HG03442 (cell line): ENCODE data around the gene IRF4.
"Not testable (repeated sequence)": the region's sequence is repeated elsewhere in the genome, so short reads cannot be mapped to it uniquely, and the experiment has no call there.

Source experiments
- ATAC-seq: cut with Tn5 transposase; IDR thresholded peaks from one replicate; pipeline ENCODE4 v1.9.1; 2021; ENCODE audit warnings: mild to moderate bottlenecking, moderate library complexity; ENCODE audit not compliant: unreplicated experiment

Gene IRF4

DNA sequence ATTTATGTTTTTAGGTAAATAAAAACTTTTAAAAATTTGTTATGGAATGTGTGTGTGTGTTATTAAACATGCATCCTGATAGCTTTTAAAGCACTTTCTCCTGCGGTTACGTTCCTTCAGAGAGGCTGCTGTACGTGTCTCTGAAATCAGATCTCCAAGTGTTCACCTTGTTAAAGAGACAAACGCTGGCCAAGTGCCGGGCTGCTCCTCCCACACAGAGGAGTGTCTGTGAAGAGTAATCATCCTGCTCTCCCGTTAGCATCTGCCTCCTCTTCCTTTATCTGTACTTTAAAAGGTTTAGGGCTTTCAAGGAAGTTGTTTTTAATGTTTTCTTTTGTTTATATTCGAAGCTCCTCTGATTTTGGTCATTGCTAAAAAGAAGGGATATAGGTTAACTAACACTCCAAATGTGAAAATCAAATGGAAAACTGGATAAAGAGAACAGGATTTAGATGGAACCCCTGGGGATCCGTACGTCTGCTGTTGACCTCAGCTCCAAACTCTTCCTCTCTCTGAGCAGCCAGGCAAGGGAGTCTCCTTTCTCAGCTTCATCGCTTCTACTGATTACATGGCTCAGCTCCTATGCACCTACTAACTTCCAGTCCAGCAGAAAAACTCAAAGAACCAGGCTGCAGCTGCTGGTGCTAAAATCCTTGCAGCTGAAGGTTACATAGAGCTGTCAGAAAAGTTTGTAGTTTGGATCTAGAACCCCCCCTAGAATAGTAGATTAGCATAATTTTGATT lies 20.0 kb downstream of the IRF4 start:
- ATAC-seq: no peak

DNA sequence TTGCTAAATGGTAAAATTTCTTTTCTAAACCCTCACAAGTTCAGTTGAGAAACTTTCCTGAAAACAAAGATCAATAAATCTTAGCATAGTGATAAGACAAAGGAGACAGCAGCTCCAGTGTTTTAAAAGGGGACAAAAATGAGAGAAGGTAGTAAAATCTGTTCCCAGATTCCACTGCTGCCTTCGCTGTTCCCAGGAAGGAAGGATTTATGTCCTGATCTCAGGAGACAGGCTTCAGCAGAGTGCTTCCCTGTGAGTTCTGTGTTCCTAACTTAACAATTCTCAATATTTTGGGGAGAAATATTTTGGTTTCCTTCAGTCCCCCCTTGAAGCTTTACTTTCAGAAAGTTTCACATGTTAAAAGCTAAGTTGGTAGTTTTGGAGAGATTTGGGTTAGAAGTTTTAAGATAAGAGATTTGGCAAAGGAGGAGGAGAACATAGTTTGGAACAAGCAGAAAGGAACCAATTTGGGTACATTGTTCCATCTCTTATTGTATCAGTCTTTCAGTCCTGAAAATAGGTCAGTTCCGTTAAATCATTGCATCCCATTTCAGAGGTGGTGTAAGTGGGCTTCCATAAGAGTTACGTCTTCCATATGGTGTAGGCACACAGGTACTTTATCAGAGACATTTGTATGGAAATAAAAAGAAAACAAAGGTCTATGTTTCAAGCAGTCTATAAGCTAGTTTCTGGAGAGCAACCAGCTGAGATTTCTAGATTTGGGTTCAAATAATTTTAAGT lies 20.8 kb downstream of the IRF4 start:
- no peak for ATAC-seq

DNA sequence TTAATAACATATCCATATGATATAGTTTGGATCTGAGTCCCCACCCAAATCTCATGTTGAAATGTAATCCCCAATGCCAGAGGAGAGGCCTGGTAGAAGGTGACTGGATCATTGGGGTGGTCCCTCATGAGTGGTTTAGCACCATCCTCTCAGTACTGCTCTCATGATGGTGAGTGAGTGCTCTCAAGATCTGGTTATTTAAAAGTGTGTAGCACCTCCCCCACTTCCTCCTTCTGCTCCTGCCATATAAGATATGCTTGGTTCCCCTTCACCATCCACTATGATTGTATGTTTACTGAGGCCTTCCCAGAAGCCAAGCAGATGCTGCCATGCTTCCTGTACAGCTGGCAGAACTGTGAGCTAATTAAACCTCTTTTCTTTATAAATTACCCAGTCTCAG lies 22.9 kb downstream of the IRF4 start:
- ATAC-seq: no peak

DNA sequence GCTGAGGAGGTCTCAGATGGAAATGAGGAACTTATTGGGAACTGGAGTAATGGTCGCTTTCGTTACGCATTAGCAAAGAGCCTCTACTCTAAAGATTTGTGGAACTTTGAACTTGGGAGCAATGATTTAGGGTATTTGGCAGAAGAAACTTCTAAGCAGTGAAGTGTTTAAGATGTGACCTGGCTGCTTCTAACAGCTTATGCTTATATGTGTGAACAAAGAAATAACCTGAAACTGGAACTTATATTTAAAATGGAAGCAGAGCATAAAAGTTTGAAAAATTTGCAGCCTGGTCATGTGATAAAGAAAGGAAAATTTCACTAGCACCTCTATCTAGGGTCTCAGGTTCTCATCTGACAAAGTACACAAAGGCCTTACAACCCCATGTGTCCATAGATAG lies 23.5 kb downstream of the IRF4 start:
- no peak for ATAC-seq

DNA sequence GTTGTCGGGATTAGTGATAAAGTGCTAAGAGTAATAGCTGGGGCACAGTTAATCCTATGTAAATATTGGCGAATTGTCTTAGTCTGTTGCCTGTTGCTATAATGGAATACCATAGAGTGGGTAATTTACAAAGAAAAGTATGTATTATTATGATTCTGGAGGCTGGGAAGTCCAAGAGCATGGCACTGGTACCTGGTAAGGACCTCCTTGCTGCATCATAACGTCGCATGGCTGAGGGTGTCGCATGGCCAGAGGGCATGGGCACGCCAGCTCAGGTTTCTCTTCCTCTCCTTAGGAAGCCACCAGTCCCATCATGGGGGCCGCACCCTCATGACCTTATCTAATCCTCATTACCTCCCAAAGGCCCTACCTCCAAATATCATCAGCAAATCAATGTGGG lies 29.7 kb downstream of the IRF4 start:
- ATAC-seq: no peak

DNA sequence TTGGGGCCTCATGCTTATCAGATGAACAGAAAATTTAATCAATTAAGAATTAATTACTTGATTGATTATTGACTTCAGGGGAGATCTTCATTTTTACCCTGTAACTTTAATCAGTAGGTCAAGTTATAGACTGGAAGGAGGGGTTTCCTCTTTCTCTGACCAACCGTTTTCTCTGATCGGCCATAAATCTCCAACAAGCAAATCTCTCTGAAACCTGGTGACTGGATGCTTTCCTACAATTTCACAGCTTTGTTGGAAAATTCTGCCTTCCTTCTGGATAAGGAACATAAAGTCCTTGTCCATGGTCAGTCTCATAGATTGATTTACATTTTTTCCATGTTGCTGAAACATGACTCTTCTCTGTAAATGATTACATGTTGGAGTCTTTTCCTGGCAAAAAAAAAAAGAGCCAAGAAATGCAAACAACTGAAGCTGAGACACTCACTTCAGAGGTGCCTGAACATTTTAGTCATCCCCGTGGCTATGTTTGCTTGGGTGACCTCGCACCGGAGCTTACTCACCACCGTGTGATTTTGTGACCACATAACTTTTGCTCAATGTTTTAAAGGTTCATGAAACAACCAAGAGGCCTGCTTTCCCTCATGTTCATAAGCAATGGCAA lies 31.0 kb downstream of the IRF4 start:
- ATAC-seq: peak; percentile 71

DNA sequence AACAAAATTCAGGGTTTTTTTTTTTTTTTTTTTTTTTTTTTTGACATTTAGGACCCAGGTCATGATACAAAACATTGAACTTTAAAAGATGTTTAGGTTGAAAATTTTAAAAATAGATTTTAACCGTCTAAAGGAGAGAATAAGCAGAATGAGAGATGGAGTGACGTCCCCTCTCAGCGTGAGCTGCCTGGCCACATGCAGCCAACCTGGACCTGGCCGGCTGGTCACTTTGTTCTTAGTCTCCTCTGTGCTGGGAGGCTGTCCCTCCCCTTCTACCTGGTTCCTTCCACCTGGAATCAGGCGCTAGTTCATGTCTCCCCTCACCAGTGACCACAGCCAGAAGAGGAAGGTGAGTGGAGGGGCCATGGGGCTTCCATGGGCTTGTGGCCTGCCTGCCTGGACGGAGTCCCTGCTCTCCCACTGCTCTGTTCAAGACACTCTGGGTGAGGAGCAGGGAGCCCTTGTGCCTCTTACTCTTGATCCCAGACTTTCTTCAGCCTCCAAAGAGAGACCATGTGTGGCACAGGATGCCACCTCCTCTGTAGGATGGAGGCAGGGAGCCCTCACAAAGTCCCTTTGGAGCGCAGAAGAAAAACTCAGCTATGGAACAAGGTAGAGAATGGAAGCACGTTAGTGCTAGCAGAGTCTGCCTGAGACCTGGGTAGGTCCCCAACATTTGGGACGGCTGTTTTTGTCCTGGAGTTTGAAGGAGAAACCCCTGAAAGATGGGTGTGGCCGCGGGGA lies 31.7 kb downstream of the IRF4 start:
- no peak for ATAC-seq

DNA sequence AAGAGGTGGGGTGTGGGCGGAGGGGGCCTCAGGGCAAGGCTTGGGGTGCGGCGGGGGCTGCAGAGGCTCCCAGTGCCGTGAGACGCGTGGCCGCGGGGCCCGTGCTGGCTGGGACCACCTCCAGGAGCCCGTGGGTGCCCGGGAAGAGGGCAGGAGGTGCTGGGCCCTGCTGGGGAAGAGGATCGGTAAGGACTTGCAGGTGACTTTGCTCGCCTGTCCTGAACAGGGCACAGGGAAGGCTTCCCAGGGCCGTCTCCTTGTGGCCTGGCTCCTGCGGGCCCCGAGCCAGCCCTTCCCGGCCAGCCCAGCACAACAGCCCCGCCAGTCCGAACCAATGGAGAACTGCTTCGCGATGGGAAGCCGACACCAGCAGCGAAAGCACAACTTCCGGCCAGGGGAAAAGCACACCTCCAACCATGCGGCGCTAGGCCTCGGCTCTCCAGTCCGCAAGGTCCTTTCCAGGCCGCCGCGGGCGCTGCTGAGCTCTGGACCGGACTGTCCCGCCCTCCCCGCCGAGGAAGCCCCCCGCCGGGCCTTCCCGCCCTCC lies 32.3 kb downstream of the IRF4 start:
- no peak for ATAC-seq

DNA sequence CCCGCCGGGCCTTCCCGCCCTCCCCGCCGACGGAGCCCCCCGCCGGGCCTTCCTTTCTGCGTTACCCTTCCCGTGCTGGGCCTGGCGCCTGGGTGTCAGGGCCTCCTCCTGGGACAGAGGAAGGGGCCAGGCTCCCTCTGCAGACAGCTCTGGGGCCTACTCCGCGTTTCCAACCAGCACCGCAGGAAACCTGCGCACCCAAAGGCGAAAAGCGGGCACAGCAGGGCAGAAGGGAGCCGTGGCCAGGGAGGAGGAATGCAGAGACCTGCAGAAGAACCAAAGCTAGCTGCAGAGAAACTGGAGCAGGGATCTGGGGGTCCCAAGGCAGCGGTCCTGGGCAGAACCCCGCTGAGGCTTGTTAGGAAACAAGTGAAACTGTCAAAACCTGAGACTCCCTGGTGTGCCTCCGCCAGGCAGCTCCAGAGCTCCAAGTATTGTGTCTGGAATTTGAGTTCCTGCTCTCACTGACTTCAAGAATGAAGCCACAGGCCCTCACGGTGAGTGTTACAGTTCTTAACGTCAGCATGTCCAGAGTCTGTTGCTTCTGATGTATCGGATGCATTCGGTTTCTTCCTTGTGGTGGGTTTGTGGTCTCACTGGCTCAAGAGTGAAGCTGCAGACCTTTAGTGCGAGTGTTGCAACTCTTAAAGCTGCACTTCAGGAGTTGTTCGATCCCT lies 33.3 kb downstream of the IRF4 start:
- ATAC-seq: no peak

DNA sequence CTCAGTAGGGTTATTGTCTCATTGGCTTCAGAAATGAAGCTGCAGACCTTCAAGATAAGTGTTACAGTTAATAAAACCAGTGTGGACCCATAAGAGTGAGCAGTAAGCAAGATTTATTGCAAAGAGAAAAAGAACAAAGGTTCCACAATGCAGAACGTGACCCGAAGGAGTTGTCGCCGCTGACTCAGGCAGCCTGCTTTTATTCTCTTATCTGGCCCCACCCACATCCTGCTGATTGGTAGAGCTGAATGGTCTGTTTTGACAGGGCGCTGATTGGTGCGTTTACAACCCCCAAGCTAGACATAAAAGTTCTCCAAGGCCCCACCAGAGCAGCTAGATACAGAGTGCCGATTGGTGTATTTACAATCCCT lies 33.9 kb downstream of the IRF4 start:
- ATAC-seq: not testable (repeated sequence)

DNA sequence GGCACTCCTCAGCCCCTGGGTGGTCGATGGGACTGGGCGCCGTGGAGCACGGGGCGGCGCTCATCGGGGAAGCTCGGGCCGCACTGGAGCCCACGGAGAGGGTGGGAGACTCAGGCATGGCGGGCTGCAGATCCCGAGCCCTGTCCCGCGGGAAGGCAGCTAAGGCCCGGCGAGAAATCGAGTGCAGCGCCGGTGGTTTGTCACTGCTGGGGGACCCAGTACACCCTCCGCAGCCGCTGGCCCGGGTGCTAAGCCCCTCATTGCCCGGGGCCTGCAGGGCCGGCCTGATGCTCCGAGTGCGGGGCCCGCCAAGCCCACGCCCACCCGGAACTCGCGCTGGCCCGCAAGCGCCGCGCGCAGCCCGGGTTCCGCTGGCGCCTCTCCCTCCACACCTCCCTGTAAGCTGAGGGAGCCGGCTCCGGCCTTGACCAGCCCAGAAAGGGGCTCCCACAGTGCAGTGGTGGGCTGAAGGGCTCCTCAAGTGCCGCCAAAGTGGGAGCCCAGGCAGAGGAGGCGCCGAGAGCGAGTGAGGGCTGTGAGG lies 34.7 kb downstream of the IRF4 start:
- not testable (repeated sequence) for ATAC-seq

DNA sequence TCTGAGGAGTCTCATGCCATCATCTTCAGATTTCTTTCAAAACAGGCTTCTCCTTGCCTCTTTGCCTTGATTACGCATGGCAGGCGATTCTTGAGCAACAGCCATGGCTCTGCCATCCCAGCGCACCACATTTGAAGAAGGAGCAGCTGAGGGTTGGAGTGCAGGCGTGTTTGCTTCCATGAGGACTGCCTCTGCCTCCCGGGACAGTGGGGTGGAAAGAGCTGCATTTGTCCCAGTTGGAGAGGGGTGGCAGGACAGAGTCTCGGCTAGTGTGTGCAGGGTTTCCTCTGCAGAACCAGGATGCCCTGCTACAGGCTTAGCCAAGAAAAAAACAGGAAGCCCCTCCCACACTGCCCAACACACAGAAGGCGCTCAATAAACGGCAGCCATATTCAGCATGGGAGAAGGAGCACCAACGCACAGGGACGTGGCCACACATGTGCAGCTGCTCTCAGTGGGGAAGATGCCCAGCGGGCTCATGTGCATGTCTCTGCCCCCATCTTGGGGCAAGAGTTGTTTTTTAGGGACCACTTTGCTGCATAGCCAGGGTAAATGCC lies 36.6 kb downstream of the IRF4 start:
- ATAC-seq: no peak

DNA sequence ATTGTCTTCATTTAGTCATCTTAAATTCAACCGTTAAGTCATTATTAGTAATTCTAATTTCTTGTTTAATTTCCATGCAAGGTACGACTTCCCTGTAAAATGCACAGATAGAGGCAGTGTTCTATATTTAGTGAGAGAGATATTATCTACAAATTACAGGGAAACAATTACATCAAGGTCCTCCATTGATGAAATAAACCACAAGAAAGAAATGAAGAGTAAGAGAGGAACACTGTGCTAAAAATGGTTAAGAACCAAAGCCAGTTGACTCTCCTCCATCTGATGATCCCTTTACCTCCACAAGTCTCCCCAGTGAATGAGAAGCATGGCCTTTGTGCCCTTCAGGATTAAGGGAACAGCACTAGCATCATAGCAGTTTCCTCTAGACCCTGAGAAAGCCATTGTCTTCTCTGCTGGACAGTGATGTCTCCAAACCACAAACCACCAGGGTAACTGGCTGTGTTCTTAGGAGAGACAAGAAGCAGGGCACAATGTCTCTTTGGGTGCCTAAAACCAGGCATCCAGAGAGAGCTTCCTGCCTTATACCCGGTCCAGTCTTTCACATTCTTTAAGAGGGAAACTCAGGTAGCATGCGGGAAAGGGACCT lies 38.1 kb downstream of the IRF4 start:
- ATAC-seq: no peak

DNA sequence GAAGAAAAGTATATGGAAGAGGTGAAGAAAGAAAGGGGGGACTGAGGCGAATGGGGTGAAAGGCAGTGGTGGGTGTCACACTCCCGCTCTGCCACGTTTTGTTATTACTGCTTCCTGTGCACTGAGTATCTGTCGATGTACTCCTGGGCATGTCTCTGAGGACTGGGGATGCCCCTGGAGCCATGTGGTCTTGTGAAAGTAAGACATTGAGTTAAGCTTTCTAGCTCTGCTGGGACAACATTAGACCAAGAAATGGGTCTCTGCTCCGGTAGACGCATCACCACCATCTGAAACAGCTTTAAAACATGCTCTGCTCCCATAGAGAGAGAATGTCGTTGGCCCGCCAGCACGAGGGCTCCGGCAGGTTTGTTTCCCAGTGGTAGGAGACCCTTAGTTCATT lies 40.0 kb downstream of the IRF4 start:
- peak; percentile 59 for ATAC-seq

DNA sequence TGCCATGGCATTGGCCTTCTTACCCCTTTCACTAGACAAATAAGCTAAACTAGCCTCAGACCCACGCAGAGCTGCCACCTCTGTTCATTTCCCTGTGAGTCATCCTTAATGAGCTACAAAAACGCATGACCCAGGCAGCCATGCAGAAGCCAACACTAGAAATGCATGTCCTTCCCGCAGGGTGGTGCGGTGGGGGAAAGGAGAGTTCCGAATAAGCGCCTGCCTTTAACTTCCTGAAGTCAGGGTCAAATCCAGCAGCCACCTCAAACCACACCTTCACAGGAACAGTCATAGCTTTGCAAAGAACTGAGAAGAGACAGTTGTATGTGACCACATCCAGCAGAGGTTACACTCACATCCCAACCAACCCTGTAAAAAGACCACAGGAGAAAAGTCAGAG lies 40.4 kb downstream of the IRF4 start:
- peak; percentile 28 for ATAC-seq

DNA sequence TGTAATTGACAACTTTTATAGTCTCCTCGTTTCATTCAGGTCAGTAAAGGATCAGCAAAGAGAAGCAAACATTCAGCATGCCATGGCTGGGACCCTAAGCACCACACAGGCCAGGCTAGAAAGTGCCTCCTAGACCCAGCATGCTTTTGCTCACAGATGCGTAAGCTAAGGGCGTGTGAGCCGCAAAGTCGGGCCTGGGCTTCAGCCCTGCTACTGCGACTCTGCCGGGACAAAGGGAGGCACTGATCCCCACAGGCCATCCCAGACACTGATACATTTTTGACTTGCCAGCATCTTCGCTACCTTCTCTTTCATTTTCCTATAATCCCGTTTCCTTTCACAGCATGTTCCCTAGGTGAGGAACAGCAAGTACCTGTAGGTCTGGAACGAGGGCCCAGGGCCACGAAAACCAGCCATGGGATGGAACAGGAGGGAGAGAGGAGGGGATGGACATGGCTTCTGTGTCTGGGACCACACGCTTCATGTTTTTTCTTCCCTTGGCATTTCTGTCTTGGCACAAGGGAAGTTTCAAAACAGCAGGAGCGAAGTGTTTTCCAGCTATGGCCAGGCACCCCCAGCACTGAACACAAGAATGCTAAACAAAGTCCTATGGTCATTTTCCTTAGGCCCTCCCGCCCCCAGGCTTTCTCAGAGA lies 42.6 kb downstream of the IRF4 start:
- no peak for ATAC-seq

DNA sequence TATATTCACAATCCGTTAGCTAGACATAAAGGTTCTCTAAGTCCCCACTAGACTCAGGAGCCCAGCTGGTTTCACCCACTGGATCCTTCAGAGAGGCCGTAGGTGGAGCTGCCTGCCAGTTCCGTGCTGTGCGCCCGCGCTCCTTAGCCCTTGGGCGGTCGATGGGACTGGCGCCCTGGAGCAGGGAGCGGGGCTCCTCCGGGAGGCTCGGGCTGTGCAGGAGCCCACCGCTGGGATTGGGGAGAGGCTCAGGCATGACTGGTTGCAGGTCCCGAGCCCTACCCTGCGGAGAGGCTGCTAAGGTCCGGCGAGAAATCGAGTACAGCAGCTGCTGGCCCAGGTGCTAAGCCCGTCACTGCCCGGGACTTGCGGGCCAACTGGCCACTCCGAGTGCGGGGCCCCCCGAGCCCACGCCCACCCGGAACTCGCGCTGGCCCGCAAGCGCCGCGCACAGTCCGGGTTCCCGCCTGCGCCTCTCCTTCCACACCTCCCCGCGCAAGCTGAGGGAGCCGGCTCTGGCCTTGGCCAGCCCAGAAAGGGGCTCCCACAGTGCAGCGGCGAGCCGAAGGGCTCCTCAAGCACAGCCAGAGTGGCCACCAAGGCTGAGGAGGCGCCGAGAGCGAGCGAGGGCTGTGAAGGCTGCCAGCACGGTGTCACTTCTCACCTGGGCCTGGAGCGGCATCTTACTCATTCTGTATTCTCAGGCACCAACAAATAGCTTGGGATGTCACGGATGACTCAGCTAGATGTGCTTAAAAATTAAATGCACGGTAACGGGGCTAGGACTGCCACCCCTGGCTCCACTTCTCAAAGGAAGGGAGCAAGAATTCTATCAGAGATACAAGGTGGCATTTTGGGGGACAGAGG lies 44.1 kb downstream of the IRF4 start:
- no peak for ATAC-seq
